Stimulated activated CD4-positive, alpha-beta T cell treated with anti-CD3 and anti-CD28 coated beads, Interleukin-2, amount 100 ng/mL, for 24 hours (primary cell): ENCODE measurements around the gene MYH6.
"Not testable (repeated sequence)": the region's sequence is repeated elsewhere in the genome, so short reads cannot be mapped to it uniquely, and the experiment has no call there.

Experiments
- DNase-seq, 2 donors: peaks; one replicate each; pipeline ENCODE4 v3.0.0-alpha.2; 2020

The MYH6 gene

DNA sequence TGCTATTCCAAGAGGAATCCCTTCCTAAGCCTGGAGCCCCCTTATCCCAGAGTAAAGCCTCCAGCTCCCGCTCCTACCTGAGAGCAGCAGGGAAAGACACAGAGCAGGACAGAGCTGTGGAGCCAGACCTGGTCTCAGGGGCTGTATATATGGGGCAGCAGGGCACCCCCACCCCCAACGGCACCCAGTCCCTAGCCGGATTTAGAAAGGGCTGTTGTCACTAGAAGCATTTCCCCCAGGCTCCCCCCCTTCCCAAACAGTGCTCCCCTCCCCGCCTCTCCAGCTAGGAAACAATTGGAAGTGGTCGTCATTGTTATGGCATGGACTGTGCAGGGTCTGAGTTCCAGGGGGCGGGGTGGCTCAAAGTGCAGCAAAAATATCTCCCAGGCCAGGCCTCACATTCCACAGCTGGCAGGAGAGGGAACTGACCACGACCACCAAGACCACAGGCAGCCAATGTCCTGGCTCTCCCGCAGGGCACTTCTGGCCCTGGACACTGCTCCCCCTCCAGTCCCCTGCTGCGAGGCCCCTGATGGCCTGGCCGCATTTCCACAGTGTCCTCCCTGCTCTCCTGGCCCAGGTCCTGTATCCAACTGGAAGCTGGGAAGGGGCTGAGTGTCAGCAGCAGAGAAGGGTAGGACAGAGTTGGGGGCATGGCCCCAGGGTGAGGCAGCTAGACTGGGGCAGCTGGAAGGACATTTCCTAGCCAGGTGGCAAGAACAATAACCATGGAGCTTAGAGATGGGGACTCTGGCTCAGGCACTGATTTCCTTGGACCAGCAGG is 27.7 kb upstream of the MYH6 start, which contains the start of gene MYH7:
Gene MYH7 (minus strand): TSS at position 118 of the 784 bp plus-strand sequence. CDS start 1,928 bp downstream, outside the sequence.
- DNase-seq: no peak

DNA sequence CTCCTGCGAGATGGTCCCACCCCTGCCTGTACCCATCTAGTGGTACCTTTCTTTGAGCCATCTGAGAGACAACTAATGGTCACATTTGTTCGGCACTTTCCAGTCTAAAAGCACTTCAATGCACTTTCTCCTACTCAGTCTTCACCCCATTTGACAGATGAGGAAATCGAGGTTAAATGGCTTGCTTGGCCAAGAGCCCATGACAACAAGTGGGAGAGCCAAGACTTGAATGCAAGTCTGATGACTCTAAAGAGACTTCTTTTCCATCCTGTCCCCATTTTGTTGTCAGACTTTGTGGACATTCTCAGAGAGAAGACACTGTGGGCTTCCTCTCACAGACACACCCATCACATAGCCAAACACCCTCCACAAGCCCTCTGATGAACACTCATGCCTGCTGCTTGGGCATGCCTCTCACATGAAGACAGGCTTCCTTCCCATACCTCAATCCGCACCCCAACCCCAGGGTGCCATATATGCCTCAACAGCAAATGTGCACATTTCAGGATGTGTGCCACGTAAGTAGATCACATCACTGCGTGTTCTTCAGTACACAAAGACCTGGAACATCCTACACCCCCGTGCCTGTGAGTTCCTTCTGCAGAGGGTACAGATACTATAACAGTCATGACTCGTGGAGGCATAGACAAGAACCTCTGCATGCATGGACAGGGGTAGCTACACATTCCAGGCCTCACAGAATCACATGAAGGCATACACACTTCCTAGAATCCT is 26.6 kb upstream of the MYH6 start:
- no peak for DNase-seq

GRCh38 chr14:23433457-23433856 is 25.4 kb upstream of the MYH6 start:
- no peak for DNase-seq

DNA sequence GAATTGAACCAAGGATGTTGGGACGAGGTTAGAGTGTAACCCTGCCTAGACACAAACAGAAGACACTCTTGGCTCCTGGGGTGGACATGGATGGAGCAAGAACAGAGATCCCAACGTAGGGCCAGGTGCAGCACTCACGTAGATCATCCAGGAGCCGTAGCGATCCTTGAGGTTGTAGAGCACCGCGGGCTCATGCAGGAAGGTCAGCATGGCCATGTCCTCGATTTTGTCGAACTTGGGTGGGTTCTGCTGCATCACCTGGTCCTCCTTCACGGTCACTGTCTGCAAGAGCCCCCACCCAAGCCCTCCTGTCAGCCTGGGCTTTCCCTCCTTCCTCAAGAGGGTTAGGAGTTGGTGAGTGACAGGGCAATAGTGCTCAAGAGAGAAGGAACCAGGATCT is 24.9 kb upstream of the MYH6 start:
- DNase-seq: no peak

- no peak for DNase-seq
These were observed 24.2 kb upstream of the MYH6 start for GRCh38 chr14:23432102-23432925.

GRCh38 chr14:23431486-23431885 is 23.4 kb upstream of the MYH6 start:
- DNase-seq: no peak

GRCh38 chr14:23430723-23431085 is 22.6 kb upstream of the MYH6 start:
- DNase-seq: no peak

DNA sequence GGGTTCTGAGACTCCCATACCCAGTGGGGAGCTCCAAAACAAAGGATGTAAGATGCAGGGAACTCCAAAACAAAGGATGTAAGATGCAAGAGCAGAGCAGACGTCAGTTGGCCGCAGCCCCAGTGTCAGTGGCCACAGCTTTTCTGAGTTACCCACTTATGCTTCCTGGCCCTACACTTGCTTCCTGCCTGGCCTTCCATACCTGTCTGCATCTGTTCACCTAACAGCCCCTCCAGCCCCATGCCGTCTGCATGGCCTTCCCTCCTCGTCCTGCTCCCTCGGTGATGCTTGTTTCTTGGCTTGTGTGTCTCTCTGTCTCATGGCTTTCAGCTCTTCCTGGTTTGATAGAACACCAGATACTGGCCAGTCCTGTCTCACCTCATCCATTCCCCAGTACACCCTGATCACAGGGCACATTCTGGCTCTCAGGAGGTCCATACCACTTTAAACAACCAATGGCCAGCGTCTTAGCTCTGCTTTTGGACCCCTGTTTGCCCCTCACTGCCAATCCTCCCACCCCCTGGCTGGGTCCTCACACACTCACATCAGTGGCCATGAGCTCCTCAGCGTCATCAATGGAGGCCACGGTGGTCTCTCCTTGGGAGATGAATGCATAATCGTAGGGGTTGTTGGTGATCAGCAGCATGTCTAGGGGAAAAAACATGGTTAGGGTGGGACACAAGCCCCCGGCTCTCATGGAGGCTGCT is 22.1 kb upstream of the MYH6 start:
- no peak for DNase-seq

DNA sequence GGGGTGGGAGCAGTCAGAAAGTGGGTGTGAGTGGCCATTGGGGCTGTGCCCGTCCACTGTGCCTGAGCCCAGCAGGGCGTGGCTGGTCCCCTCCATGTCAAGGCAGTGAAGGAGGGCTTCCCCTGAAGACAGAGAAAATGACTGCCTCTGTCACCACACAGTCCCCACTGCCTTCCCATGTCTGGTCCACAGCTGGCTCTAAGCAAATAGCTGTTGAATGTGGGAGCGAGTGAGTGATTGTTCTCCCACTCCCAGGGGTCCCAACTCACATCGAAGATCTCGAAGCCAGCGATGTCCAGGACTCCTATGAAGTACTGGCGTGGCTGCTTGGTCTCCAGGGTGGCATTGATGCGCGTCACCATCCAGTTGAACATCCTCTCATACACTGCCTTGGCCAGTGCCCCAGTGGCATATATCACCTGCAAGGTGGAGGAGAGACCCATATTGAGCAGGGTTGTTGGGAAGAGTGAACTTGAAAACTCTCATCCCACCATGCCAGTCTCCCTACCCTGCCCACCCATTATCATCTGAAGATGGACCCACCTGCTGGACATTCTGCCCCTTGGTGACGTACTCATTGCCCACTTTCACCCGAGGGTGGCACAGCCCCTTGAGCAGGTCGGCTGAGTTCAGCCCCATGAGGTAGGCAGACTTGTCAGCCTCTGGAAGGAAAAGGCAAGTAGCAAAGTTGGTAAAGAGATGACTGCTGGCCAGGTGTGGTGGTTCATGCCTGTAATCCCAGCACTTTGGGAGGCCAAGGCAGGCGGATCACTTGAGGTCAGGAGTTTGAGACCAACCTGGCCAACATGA is 20.8 kb upstream of the MYH6 start:
- no peak for DNase-seq

DNA sequence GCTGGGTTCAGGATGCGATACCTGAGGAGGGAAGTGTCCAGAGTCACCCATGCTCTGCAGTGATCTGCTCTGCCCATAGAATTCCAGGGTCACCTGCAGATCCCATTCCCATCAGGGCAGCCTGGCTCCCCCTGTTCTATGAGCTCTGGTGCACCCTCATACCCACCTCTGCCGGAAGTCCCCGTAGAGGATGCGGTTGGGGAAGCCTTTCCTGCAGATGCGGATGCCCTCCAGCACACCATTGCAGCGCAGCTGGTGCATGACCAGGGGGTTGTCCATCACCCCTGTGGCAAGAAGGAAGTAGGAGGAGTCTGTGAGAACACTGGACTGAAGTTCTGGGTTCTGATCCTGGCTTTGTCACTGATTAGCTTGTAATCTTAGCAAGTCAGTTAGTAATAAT is 17.7 kb upstream of the MYH6 start:
- not testable (repeated sequence) for DNase-seq

DNA sequence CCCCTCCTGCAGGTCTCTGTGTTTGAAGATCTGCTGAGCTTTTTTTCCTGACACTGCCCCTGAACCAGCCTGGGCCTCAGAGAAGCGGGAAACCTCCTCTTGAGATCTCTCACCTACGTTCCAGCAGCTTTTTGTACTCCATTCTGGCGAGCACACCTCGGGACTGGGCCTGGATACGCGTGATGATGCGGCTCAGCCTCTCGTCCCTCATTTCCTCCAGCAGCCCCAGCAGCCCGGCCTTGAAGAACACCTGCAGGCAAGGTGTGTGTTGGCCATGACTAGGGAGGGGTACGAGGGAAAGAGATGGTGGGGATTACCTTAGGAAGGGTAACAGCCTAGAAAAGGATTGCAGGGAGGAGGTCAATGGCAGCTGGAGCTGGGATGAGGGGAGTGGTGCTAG is 17.1 kb upstream of the MYH6 start:
- no peak for DNase-seq

DNA sequence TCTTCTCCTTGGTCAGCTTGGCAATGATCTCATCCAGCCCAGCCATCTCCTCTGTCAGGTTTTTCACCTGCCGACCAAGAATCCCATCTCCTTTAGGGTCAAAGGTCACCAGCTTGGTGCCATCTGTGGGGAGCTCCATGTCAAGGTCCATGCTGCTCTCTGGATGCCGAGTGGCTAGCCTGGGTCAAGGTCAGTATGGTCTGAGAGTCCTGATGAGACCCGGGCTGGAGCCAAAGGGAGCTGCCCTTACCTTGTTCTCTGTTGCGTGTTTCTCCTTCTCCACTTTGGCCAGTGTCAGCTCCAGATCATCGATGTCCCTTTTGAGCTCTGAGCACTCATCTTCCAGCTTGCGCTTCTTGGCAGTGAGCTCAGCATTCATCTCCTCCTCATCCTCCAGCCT is 15.6 kb upstream of the MYH6 start:
- DNase-seq: no peak

DNA sequence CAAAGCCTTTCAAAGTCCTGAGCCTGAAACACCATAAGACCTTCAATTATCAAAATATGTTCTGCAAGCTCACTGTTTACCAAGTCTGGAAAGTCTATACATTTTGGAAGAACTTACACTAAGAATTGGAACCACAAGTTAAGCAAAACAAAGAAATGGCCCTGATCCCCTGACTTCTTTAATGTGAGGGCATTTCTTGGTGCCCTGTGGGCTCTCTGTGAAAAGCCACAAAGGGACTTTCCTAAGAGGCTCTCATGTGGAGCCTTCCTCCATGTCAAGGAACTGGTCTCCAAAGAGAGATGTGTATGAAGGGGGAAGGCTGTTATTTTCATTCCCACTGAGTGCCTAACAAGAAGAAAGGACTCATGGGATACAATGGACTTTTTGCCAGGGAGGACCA is 13.5 kb upstream of the MYH6 start:
- no peak for DNase-seq

DNA sequence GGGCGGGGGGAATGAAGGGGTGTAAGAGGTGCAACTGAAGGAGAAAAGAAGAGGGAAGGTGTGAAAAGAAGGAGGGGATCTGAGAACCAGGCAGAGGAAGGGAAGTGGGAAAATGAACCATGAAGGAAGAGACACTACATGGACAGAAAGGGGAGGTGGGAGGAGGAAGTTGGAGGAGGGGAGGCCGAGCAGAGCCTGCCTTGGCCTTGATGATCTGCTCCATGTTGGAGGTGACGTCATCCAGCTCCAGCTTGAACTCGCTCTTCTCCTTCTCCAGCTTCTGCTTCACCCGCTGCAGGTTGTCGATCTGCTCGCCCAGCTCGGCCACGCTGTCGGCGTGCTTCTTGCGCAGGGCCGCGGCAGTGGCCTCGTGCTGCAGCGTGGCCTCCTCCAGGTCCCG is 11.6 kb upstream of the MYH6 start:
- not testable (repeated sequence) for DNase-seq

DNA sequence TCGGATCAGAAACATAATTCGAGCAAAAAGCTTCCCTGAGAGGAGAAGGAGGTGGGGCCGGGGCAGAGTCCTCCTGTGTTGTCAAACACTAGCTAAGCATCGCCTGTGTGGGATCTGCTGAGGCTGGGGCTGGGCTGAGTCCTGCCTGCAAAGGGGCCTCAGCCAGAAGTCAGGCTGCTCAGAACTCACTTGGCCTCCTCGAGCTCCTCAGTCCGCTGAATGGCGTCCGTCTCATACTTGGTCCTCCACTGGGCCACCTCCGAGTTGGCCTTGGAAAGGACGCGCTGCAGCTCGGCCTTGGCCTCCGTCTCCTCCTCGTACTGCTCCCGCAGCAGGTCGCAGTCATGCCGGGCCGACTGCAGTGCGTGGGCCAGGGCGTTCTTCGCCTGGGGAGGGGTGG is 9.9 kb upstream of the MYH6 start:
- DNase-seq: no peak

DNA sequence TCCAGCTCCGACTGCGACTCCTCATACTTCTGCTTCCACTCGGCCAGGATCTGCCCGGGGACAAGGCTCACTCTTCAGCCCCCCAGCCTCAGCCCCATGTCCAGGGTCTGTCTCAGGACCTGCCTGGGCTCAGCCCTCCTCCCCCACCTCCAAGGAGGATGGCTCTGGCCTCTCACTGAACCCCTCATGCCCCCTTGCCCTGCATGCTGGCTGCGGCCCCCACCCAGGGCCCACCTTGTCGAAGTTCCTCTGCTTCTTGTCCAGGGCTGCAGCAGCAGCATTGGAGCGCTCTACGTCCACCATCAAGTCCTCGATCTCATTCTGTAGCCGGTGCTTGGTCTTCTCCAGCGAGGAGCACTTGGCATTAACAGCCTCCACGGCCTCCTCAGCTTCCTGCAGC is 9.2 kb upstream of the MYH6 start:
- DNase-seq: not testable (repeated sequence)

DNA sequence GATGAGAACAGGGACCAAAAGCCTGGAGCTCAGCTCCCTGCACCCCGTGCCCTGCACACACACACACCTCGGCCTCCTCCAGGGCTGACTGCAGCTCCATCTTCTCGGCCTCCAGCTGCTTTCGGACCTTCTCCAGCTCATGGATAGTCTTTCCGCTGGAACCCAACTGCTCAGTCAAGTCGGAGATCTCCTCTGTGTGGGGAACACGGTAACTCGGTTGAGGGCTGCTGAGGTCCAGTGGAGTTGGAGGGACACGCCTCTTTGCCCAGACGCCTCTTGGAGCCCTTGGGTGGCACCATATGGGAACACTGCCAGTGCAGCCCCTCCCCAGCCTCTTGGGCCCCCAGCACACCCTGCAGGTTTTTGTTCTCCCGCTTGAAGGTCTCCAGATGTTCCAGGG is 8.7 kb upstream of the MYH6 start:
- DNase-seq: no peak

DNA sequence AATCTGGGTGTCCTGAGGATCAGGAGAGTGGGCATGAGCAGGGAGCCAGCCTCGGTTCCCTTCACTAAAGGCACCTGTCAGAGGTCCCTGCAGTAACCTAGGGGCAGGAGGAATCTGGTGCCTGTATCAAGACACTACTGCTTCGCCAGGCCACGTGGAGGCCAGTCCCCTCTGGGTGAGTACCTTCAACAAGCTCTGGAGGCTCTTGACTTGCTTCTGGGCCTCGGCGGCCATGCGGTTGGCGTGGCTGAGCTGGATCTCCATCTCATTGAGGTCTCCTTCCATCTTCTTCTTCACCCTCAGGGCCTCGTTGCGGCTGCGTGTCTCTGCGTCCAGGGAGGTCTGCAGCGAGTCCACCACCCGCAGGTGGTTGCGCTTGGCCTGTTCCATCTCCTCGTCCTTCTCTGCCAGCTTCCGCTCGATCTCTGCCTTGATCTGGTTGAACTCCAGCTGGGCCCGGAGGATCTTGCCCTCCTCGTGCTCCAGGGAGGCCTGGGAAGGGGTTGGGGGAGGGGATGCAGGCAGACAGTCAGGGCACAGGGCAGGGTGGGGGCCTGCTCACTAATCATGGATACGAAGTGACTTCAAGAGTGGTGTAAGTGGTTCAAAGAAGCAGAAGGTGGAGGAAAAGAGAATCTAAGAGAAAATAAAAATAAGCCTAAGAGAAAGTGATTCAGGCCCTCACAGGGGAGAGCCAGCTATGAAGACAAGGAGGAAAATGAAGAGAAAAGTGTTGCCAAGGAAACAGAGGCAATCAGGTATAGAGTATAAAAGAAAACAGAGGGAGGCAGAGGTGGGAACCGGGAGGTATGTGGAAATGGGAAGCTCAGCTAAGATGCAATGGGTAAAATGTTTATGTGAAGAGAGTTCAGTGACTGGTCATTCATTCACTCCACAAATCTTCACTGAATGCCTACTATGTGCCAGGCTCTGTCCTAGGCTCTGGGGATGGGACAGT is 8.0 kb upstream of the MYH6 start:
- DNase-seq: no peak

GRCh38 chr14:23414906-23415820 is 7.1 kb upstream of the MYH6 start:
- DNase-seq: no peak

DNA sequence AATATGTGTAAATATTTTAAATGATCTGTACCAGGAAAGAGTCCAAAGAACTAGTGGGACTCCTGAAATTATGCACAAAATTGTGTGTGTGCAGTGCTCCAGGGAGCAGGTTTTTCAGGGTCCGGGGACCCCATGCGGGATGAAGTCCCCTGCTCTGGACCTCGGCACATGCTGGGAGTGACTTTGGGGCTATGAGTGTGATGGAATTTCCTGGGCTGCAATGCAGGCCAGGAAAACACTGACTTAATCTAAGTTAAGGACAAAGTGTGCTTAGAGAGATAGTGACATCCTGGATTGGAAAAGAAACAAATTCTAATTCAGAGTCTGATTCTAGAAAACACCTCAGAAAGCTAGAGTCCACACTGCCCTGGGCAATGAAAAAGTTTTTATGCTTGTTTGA is 6.2 kb upstream of the MYH6 start:
- DNase-seq: no peak
